M059J (cell line): Measurements from ENCODE around the gene DNAH5. TPM values are rescaled to one million over a fixed set of nuclear protein-coding genes. Genes with fewer than 3 reads are reported as not detected.
"Not testable (repeated sequence)": the region's sequence is repeated elsewhere in the genome, so short reads cannot be mapped to it uniquely, and the experiment has no call there.

ENCODE experiments used
- DNase-seq: peaks from one replicate; pipeline ENCODE4 v3.0.0-alpha.2; 2012; ENCODE audit warnings: low read depth
- total RNA-seq: library from RNA; depleted of rRNA; stranded (reverse); fragments of >200 nt; shearing (Covaris generic); gene quantifications from 2 replicates; pipeline ENCODE4 v1.2.3, GENCODE V29; 2014

The DNAH5 gene
- total RNA-seq, 1 experiment from 2014 or later: 3.0 TPM

DNA sequence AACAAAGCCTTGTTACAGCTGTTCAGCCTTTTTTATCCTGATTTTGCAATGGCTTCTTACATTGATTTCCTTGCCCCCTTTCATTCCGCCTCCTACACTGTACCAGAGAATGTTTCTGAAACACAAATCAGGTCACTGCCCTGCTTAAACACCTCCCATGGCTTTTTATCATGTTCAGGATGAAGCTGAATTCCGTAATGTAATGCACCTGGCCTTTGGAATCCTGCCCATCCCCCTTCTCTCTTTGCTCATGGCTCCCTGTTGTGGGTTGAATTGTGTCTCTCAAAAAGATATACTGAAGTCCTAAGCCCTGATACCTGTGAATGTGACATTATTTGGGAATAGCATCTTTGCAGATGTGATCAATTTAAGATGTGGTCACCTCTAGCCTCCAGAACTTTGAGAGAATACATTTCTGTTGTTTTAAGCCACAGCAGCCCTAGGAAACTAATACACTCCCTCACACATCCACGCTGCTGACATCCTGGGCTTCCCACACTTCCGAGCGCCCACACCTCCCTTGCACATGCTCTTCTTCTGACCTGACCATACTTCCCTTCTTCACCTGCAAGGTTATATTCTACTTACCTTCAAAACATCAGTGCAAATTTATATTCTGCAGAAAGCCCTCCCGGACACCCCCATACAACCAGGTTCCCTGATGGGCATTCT lies 101.2 kb downstream of the DNAH5 start:
- no peak for DNase-seq

- no peak for DNase-seq
Observed at GRCh38 chr5:13833440-13833839, 111.0 kb downstream of the DNAH5 start.

GRCh38 chr5:13831351-13831750 lies 113.1 kb downstream of the DNAH5 start:
- DNase-seq: peak; percentile 60

GRCh38 chr5:13830536-13830935 lies 114.0 kb downstream of the DNAH5 start:
- DNase-seq: peak; percentile 49

- no peak for DNase-seq
Observed at GRCh38 chr5:13821366-13821765, 123.1 kb downstream of the DNAH5 start.

DNA sequence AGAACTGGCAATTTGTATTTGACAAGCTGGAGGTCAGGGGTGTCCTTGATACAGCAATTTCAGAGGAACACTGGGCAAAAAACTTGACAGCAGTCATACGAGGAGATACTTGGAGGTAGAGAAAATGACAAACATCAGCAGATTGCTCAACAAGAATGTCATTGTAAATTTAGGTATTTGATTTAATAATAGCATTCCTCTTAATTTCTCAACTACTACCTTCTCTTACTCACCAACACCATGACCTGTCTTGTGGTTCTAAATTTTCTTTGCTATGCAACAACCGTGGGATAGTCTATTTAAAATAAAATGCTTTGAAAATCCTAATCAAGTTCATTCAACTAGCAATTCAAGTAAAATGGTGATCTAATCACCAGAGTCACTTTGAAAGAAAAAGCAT lies 128.4 kb downstream of the DNAH5 start:
- peak; percentile 42 for DNase-seq

- DNase-seq: peak; percentile 55
Observed at GRCh38 chr5:13814301-13814700, 130.2 kb downstream of the DNAH5 start.

GRCh38 chr5:13809921-13810320 lies 134.6 kb downstream of the DNAH5 start:
- DNase-seq: no peak

DNA sequence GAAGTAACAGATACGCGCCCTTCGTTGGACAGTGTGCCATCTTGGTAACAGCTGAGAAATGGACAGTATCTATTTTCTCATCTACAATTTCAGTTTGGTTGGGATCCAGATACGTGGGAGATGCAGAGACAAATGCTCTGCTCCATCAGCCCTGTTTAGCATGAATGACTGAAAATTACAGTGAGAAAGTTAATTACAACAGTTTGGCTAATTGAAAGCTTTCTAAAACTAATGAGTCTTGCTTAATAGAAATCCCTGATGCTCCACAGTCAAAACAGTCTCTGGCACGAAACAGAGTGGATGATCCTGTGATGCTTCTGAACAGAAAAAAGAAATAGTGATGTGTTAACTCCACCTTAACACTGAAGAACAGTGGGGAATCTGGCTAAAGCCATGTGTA lies 140.2 kb downstream of the DNAH5 start:
- no peak for DNase-seq

DNA sequence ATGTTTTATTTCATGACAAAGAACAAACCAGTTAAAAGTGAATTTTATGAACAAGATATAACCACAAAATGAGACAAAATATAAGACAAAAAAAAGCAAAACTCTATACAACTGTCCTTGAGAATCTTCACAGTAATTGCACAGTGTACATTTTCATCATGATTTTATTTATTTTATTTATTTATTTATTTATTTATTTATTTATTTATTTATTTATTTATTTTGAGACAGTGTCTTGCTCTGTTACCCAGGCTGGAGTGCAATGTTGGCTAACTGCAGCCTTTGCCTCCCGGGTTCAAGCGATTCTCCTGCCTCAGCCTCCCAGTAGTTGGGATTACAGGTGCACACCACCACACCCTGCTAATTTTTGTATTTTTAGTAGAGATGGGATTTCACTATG lies 145.9 kb downstream of the DNAH5 start:
- not testable (repeated sequence) for DNase-seq

DNA sequence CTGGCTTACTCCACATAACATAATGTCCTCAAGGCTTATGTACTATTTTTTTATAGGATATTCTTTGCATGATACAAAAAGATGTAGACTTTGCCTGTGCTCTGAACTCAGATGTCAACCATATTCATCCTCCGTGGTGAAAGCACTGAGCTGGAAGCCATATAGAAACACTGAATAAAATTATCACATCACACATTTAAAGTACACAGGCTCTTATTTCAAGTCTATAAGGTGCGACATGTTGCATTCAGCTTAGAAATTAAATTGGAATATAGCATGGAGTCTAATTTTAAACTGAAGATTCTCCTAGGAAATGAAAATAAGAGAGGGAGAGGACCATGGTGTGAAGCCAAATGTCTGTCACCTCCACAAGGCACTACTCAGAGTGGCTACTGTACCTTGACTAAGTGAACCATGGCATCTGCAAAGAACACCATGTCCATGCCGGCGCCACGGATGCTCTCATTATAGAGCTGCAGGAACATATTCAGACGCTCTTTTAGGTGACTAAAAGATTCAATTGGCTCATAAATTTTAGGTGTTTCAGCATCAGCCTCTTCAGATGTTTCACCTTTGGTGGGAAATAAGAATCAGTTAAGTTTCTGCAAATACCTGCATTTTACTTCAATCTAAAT lies 158.6 kb downstream of the DNAH5 start:
- DNase-seq: no peak

- DNase-seq: no peak
Observed at GRCh38 chr5:13783726-13784125, 160.8 kb downstream of the DNAH5 start.

DNA sequence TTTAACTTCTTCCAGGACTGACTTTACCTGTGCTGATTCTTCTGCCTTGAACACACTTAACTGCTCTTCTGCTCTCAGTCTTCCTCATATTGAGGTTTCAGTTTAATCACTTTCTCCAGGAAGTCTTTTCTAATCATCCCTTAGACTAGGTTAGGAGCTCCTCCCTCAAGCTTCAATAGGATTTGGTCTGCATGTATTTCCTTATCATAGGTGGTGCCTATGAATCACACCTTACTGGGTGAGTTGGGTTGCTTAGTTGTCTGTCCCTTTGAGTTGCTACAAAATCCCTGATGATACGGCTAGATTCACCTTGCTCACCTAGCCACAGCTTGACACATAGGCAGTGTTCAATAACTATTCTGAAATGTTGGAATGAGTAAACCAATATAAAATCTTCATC lies 164.4 kb downstream of the DNAH5 start:
- DNase-seq: no peak

DNA sequence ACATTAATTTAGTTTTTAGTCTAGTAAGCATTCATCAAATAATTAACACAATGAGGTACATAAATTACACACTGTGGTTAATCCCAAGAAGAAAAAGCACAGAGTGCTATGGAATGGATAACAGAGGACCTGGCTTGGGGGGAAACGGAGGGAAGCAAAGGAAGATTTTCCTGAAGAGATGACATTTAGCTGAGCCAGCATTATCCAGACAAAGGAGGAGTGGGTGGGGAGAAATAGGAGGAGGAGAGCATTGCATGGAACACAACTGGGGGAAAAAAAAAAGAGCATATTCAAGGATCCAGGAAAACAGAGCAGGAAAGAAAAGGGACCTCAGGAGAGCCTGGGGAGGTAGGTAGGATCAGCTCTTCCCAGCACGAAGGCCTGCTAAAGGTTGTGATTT lies 170.8 kb downstream of the DNAH5 start:
- no peak for DNase-seq

GRCh38 chr5:13771011-13771571 lies 173.4 kb downstream of the DNAH5 start:
- peak; percentile 90 for DNase-seq

- DNase-seq: no peak
Observed at GRCh38 chr5:13766236-13766635, 178.3 kb downstream of the DNAH5 start.

DNA sequence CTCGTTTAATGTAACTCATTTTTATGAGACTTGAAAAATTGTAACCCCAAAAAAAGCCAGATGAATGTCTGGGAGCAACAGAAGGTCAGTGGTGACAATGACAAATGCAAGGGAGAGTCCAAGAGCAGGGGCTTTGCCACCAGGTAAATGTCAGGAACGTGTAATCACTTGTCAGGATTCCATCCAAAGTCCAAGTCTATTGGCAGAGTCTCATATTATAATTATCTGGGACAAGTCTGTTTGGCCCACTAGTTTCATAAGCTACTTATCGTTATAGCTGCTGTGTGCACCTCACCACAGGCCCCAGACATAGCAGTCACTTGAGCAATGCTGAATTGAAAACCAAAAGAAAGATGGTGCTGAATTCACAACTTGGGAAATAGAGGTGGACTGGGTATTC lies 180.8 kb downstream of the DNAH5 start:
- DNase-seq: no peak

DNA sequence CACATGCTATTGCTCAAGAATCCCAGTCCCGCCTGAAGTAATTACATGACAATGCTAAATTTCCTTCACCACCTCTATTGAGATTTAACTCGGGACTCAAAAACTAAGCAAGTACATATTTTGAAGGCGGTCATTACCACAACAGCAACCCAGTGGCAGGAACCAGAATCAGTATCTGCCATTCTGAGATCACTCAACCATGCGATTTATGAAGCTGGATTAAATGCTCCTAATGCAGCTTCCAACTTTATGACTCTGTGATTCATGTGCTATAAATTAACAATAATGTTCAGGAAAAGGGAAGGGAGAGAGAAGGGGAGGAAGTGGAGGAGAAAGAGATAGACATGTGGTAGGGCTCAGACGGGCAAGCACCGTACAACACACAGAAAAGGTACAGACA lies 194.7 kb downstream of the DNAH5 start:
- DNase-seq: peak; percentile 50

DNA sequence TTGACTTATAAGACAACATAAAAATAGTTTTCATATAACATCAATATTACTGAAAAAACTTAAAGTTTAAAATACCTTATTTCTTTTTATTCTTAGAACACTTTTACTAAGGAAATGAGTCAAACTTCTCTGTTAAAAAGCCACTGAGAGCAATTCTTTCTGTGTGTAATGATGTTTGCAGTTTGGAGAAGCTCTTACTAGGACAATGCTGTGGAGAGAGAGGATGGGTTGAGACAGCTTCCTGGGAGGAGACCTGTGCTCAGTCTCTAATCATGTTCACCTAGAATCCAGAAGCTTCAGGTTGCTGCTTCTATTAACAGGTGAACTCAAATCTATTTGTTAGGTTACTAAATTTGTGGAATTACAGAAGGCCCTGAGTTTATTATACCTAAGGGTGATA lies 198.5 kb downstream of the DNAH5 start:
- DNase-seq: peak; percentile 38

GRCh38 chr5:13745508-13745907 lies 199.0 kb downstream of the DNAH5 start:
- peak; percentile 83 for DNase-seq

DNA sequence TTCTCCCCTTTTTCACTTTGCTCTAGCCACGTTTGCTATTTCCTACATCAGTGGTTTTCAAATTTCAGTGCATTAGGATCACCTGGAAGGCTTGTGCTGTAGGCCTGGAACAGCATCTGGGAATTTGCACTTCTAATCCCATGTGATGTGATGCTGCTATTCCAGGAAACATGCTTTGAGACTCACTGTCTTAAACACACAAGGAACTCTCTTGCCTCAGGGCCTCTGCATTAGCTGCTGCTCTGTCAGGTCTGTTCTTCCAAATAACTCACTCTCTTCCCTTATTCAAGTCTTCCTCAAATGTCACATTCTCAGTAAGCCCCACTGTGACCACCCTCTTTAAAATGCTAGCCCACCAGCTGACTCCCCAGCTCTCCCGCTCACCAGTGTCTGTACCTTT lies 204.0 kb downstream of the DNAH5 start:
- DNase-seq: peak; percentile 17

DNA sequence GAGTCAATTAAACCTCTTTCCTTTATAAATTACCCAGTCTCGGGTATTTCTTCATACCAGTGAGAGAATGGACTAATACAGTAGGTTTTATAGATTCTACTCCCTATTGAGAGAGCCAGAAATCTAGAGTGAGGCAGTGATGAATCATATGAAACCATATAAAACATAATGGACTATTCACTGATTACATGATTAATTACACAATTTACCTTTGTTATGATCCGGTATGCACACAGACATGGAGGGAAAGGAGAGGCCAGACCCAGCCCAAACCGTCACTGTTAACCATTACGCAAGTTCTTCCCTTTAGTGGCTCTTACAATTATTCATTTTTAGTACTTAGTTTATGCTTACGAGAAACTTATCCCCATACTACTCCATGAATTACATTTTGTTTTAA lies 205.0 kb downstream of the DNAH5 start:
- DNase-seq: peak; percentile 49

- DNase-seq: no peak
Observed at GRCh38 chr5:13735691-13736090, 208.8 kb downstream of the DNAH5 start.
